ENCODE measurements around the gene PCNA.

The PCNA gene

GRCh38 chr20:5149892-5150225, 30.1 kb upstream of the PCNA start:
- no peak for DNase-seq (ENCODE audit: low read depth)
- no peak for TF ChIP-seq CTCF (conservative IDR thresholded peaks at IDR 0.05; ENCODE audit: low read length)
- H3K4me3 ChIP-seq (ENCODE audit: low read length): no peak overlapping the region

GRCh38 chr20:5148581-5148980, 28.8 kb upstream of the PCNA start:
- no peak for DNase-seq (ENCODE audit: low read depth)
- H3K4me3 ChIP-seq (ENCODE audit: low read length): no peak overlapping the region

GRCh38 chr20:5146871-5147592, 27.3 kb upstream of the PCNA start:
- DNase-seq (ENCODE audit: low read depth): no peak
- no peak for TF ChIP-seq CTCF (conservative IDR thresholded peaks at IDR 0.05; ENCODE audit: low read length)

More at GRCh38 chr20:5148581-5148980, 28.8 kb upstream of the PCNA start:
- TF ChIP-seq CTCF (conservative IDR thresholded peaks at IDR 0.05; ENCODE audit: low read length): no peak

GRCh38 chr20:5146099-5146668, 26.4 kb upstream of the PCNA start:
- no peak for DNase-seq (ENCODE audit: low read depth)
- no peak for TF ChIP-seq CTCF (conservative IDR thresholded peaks at IDR 0.05; ENCODE audit: low read length)
- H3K4me3 ChIP-seq (ENCODE audit: low read length): no peak overlapping the region

More at GRCh38 chr20:5146871-5147592, 27.3 kb upstream of the PCNA start:
- no peak overlapping the region for H3K4me3 ChIP-seq (ENCODE audit: low read length)

- no peak for DNase-seq (ENCODE audit: low read depth)
- no peak overlapping the region for H3K4me3 ChIP-seq (ENCODE audit: low read length)
- no peak for TF ChIP-seq CTCF (conservative IDR thresholded peaks at IDR 0.05; ENCODE audit: low read length)
These were observed 25.8 kb upstream of the PCNA start for GRCh38 chr20:5145365-5146098.

GRCh38 chr20:5143851-5144250, 24.1 kb upstream of the PCNA start:
- no peak for DNase-seq (ENCODE audit: low read depth)
- H3K4me3 ChIP-seq (ENCODE audit: low read length): no peak overlapping the region
- no peak for TF ChIP-seq CTCF (conservative IDR thresholded peaks at IDR 0.05; ENCODE audit: low read length)

Measured in AG10803 (cell line).